Measurements from ENCODE around the gene KRT25.

Gene KRT25

DNA sequence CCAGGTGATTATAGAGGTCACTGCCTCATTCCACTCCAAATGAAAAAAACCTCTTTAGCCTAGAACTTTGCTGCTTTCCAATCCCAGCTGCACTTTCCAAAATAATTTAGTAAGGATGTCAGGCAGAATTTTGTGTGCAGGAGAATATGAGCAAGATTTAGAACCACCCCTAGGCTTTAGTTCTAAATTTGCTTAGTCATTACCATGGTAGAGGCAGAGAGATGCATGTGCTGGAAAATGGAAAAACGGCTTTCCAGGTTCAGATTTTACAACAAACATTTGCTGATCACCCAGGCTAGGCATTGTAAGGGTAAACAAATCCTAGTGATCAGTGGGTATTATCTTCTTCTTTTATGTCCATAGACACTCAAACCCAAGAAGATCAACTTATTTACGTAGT lies 10.5 kb upstream of the KRT25 start:
- no peak for TF ChIP-seq CTCF (conservative IDR thresholded peaks at IDR 0.05; ENCODE audit: low read length)
- no peak for TF ChIP-seq EZH2phosphoT487 (IDR thresholded peaks at IDR 0.05; ENCODE audit: borderline replicate concordance)
- Histone ChIP-seq H3K9me3 (ENCODE audit: insufficient read depth, low read depth, low read length) (peaks cover 10% of the 10 kb centered on the region; the same call in 1 of the 2 replicates), H3K4me2 (ENCODE audit: low read depth, low read length, poor library complexity, severe bottlenecking) (no peak overlapping the region), H3K27me3 (ENCODE audit: insufficient read depth, low read length, poor library complexity, severe bottlenecking) (no peaks in the 10 kb centered on the region), H3K4me1 (ENCODE audit: insufficient read depth, low read length, poor library complexity, severe bottlenecking) (no peaks in the 10 kb centered on the region), H2AFZ (ENCODE audit: low read length) (no peak overlapping the region), H3F3A (ENCODE audit: low read depth) (no peaks in the 10 kb centered on the region), H3K9me2 (replicated peaks; ENCODE audit: low read depth, low read length) (no peaks in the 10 kb centered on the region), H3K79me2 (ENCODE audit: insufficient read depth, low read length) (no peaks in the 10 kb centered on the region), H3K36me3 (ENCODE audit: insufficient read depth, low read length) (no peaks in the 10 kb centered on the region), H3K9ac (ENCODE audit: low read depth, low read length, poor library complexity, severe bottlenecking) (no peak overlapping the region), H3K4me3 (ENCODE audit: low read length, poor library complexity, severe bottlenecking) (no peak overlapping the region), H4K20me1 (ENCODE audit: insufficient read depth, low read length, poor library complexity, severe bottlenecking) (no peaks in the 10 kb centered on the region)

DNA sequence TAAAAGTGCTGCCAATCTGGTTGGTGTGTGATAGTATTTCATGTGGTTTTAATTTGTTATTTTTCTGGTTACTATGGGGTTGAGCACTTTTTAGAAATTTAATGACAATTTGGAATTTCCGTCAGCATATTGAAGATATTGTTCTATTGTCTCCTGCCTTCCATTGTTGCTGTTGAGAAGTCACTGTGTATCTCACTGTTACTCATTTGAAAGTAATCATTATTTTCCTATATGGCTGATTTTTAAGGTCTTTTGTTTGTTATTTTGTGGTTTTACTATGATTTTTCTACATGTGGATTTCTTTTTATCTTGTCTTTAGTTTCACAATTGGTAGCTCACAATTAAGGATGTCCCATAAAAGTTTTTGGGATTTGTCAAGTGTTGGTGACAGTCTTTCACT lies 8.6 kb upstream of the KRT25 start:
- Histone ChIP-seq H4K20me1 (ENCODE audit: insufficient read depth, low read length, poor library complexity, severe bottlenecking) (no peaks in the 10 kb centered on the region), H3K9me2 (replicated peaks; ENCODE audit: low read depth, low read length) (no peaks in the 10 kb centered on the region), H3K79me2 (ENCODE audit: insufficient read depth, low read length) (no peaks in the 10 kb centered on the region), H3K4me3 (ENCODE audit: low read length, poor library complexity, severe bottlenecking) (no peak overlapping the region), H3K9ac (ENCODE audit: low read depth, low read length, poor library complexity, severe bottlenecking) (no peak overlapping the region), H3K4me2 (ENCODE audit: low read depth, low read length, poor library complexity, severe bottlenecking) (no peak overlapping the region), H3K27me3 (ENCODE audit: insufficient read depth, low read length, poor library complexity, severe bottlenecking) (no peaks in the 10 kb centered on the region), H3F3A (ENCODE audit: low read depth) (no peaks in the 10 kb centered on the region), H3K36me3 (ENCODE audit: insufficient read depth, low read length) (no peaks in the 10 kb centered on the region), H3K4me1 (ENCODE audit: insufficient read depth, low read length, poor library complexity, severe bottlenecking) (no peaks in the 10 kb centered on the region), H3K9me3 (ENCODE audit: insufficient read depth, low read depth, low read length) (peaks cover 23% of the 10 kb centered on the region; the same call in 1 of the 2 replicates), H2AFZ (ENCODE audit: low read length) (no peak overlapping the region)
- no peak for TF ChIP-seq CTCF (conservative IDR thresholded peaks at IDR 0.05; ENCODE audit: low read length)
- no peak for TF ChIP-seq EZH2phosphoT487 (IDR thresholded peaks at IDR 0.05; ENCODE audit: borderline replicate concordance)

- no peaks in the 10 kb centered on the region for H3K4me1 ChIP-seq (ENCODE audit: insufficient read depth, low read length, poor library complexity, severe bottlenecking)
- peaks cover 23% of the 10 kb centered on the region; the same call in 1 of the 2 replicates for H3K9me3 ChIP-seq (ENCODE audit: insufficient read depth, low read depth, low read length)
- H3K36me3 ChIP-seq (ENCODE audit: insufficient read depth, low read length), result no peaks in the 10 kb centered on the region
Observed at GRCh38 chr17:40760105-40761016, 5.2 kb upstream of the KRT25 start.

More at GRCh38 chr17:40760105-40761016, 5.2 kb upstream of the KRT25 start:
- Histone ChIP-seq H3F3A (ENCODE audit: low read depth) (no peaks in the 10 kb centered on the region), H3K9ac (ENCODE audit: low read depth, low read length, poor library complexity, severe bottlenecking) (no peak overlapping the region), H4K20me1 (ENCODE audit: insufficient read depth, low read length, poor library complexity, severe bottlenecking) (no peaks in the 10 kb centered on the region), H3K4me2 (ENCODE audit: low read depth, low read length, poor library complexity, severe bottlenecking) (no peak overlapping the region), H3K4me3 (ENCODE audit: low read length, poor library complexity, severe bottlenecking) (no peak overlapping the region), H3K9me2 (replicated peaks; ENCODE audit: low read depth, low read length) (no peaks in the 10 kb centered on the region), H2AFZ (ENCODE audit: low read length) (no peak overlapping the region), H3K27me3 (ENCODE audit: insufficient read depth, low read length, poor library complexity, severe bottlenecking) (peaks cover 5% of the 10 kb centered on the region), H3K79me2 (ENCODE audit: insufficient read depth, low read length) (no peaks in the 10 kb centered on the region)
- no peak for TF ChIP-seq EZH2phosphoT487 (IDR thresholded peaks at IDR 0.05; ENCODE audit: borderline replicate concordance)

Data from Loucy (cell line).